HG03045 (cell line): ENCODE results near the gene BLTP2.
A peak's percentile ranks its signal among the peaks of the same experiment; 100 is the strongest.
"Not testable (repeated sequence)": the region's sequence is repeated elsewhere in the genome, so short reads cannot be mapped to it uniquely, and the experiment has no call there.

ENCODE experiments used
- ATAC-seq: cut with Tn5 transposase; IDR thresholded peaks from one replicate; pipeline ENCODE4 v1.9.1; 2021; ENCODE audit warnings: mild to moderate bottlenecking, moderate library complexity; ENCODE audit not compliant: unreplicated experiment

Gene BLTP2

GRCh38 chr17:28644787-28645575 is at the start of gene BLTP2:
Gene BLTP2 (minus strand): TSS chr17:28645158. CDS start chr17:28645056, 102 bp downstream.
- ATAC-seq = peak; percentile 94

DNA sequence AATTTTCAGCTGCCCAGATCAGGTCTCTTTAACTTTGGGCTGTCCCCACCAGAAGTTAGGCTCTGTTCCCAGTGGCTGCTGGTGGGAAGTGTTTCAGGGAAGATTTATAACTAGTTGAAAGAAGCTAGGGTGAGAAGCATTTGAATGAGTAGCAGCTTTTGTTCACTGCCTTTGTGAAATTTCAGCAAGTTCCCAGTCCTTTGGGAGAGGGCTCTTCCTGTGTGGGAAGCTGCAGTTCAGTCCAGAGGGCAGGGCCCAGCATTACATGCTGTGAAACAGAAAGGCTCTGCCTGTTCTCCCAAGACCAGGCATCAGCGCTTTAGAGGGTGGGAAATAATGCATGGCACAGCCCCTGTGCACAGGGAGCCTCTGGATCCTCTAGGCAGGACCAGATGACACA is 48.9 kb upstream of the BLTP2 start:
- ATAC-seq = no peak

- ATAC-seq = no peak
Measured at GRCh38 chr17:28689011-28689410, 44.1 kb upstream of the BLTP2 start.

DNA sequence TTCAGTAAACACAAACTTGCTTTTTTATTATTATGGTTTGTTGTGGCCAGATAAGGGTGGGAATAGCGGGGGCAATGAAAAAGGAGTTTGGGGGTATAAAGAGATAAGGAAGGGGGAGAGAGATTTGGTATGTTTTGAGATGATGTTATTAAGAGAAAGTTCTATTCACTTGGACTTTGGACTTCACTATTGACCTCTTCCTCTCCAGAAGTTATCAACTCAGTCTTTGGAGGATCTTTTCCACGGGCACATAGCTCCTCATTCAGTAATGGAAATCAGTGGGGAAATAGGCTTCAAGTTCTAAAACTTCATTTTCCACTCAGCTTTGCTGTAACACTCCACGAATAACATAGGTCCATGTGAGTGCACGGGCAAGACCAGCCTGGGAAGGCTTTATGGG is 43.5 kb upstream of the BLTP2 start:
- ATAC-seq = no peak

GRCh38 chr17:28686296-28686695 is 41.3 kb upstream of the BLTP2 start:
- ATAC-seq = no peak

DNA sequence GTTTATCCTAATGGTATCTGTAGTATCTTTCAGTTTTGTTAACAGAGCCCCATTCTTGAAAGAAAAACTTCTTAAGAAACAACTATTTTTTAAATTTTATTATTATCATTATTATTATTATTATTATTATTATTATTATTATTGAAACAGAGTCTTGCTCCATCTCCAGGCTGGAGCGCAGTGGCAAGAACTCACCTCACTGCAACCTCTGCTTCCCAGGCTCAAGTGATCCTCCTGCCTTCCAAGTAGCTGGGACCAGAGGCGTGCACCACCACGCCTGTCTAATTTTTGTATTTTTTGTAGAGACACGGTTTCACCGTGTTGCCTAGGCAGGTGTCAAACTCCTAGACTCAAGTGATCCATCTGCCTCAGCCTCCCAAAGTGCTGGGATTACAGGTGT is 40.4 kb upstream of the BLTP2 start:
- no peak for ATAC-seq

- ATAC-seq = no peak
Measured at GRCh38 chr17:28684963-28685362, 40.0 kb upstream of the BLTP2 start.

DNA sequence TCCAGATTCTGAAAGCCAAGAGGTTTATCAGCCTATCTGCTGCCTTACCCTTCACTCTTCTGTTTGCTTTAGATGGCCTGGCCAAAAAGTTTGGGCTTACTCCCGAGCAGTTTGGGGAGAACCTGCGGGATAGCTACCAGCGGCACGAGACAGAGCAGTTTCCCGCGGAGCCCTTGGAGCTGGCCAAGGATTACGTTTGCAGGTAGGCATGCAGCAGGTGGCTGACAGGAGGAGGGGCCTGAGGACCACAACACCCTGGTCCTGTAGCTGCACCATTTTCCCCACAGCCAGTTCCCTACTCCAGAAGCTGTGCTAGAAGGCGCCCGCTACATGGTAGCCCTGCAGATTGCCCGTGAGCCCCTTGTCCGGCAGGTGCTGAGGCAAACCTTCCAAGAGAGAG is 37.7 kb upstream of the BLTP2 start:
- ATAC-seq = no peak

GRCh38 chr17:28675980-28676379 is 31.0 kb upstream of the BLTP2 start:
- no peak for ATAC-seq

DNA sequence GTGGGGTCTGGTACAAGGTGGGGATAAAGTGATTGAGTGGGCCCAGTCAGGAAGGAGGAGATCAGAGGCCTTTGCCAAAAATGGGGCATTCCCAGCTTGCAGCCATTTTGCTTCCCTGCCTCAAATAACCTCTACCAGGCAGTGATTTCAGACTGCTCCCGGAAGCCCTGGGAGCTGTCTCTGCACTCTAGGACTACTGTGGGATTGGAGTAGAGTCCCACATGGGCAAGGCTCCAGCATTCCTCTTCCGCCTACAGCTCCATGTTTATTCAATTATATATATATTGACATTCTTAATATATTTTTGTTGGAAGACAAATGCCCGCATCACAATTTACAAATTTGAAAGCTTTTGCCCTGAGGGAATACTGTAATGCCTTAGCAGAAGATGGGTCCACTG is 30.5 kb upstream of the BLTP2 start:
- ATAC-seq = no peak

- no peak for ATAC-seq
Measured at GRCh38 chr17:28669918-28670317, 25.0 kb upstream of the BLTP2 start.

DNA sequence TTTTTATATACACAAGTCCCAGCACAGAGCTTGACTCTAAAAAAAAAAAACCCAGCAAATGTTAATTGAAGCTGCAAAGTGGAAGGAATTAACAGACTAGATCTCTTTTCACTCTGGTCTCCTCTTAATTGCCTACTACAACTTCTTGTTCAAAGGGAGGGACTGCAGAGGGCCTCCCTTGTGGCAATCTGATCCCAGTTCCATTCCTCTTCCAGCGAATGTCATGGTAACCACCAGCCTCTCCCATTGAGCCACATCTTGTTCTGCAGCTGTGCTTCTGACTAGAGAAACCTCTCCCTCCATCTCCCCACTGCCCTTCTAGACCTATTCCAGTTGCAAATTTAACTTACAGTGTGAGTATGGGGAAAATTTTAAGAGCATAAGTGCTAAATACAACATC is 22.9 kb upstream of the BLTP2 start:
- no peak for ATAC-seq

GRCh38 chr17:28665994-28666393 is 21.0 kb upstream of the BLTP2 start:
- ATAC-seq = no peak

GRCh38 chr17:28663723-28664122 is 18.8 kb upstream of the BLTP2 start:
- ATAC-seq = no peak

- no peak for ATAC-seq
Measured at GRCh38 chr17:28662527-28662829, 17.5 kb upstream of the BLTP2 start.

DNA sequence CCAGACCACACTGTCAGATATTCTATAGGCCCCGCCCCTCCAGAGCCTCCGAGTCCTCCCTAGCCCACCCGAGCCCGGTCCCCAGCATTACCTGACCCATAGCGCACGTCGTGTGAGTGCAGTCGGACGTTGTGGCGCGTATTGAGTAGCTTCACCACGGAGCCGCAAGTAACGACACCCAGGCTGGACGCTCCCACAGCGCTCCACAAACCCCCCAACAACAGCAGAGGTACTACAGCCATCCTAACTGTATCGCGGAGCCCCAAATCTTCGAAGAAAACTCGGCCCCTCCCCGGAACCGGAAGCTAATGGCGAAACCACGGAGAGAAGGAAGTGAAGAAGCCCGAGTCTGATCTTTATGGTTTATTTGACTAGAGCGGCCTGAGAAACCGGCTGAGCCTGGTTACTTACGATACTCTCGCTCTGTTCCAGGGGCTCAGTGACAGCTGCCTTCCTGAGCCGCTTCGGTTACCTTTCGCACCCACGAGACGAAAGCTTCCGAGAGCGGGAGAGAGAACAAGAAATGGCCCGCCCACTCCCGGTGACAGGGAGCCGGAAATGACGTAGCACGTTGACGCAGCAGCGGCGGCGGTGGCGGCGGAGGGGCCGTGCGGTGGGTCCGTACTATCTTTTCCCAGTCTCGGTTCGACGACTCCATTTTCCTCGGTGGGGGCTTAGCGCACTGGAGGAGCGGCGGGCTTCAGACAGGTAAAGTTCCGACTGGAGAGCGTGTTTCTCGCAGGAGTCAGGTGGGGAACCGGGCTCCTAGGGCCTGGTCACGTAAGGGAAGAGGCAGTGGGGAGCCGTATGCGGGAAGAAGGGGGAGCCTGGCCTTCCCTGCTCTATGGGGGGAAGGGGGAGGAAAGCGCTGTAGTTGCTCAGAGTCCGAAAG is 16.9 kb upstream of the BLTP2 start, which contains the start of the genes SDF2 and SUPT6H:
SDF2 (minus strand) TSS at position 272 of the 892 bp plus-strand sequence; CDS start at position 242, 30 bp downstream.
SUPT6H (plus strand) TSS at position 571 of the 892 bp plus-strand sequence. CDS start 11,197 bp downstream, outside the sequence.
- ATAC-seq = peak; percentile 87

GRCh38 chr17:28659497-28659881 is 14.5 kb upstream of the BLTP2 start:
- ATAC-seq = not testable (repeated sequence)

- not testable (repeated sequence) for ATAC-seq
Measured at GRCh38 chr17:28658766-28659496, 14.0 kb upstream of the BLTP2 start.

GRCh38 chr17:28658342-28658741 is 13.4 kb upstream of the BLTP2 start:
- ATAC-seq = not testable (repeated sequence)

DNA sequence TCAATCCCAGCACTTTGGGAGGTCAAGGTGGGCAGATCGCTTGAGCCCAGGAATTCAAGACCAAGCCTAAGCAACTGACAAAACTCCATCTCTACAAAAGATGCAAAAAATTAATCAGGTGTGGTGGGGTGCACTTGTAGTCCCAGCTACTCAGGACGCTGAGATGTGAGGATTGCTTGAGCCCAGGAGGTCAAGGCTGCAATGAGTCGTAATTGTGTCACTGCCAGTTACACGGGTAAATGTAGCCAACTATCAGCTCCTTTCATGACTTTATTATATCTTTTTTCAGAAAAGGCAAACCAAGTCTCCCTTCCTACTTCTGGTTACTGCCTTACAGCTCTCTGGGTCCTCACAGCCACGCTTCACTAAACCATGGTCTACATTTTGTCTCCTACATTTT is 12.8 kb upstream of the BLTP2 start:
- ATAC-seq = no peak

GRCh38 chr17:28655160-28655559 is 10.2 kb upstream of the BLTP2 start:
- ATAC-seq = no peak
